Uterus (tissue), 4 donors: ENCODE results near the gene SLC35F3. TPM values are rescaled to one million over a fixed set of nuclear protein-coding genes. Genes with fewer than 3 reads are reported as not detected.

Source experiments
- DNase-seq, 2 donors: peaks; one replicate each; pipeline ENCODE4 v3.0.0-alpha.2; 2019 to 2020
- H3K27ac ChIP-seq, 2 donors: fragments of 200-600 bp; sonication (generic); 1 replicate in 1 of 2; 2 replicates in 1 of 2; pipeline ENCODE4 v1.5.1; 2016 to 2018
- H3K27me3 ChIP-seq, 2 donors: fragments of 200-600 bp; sonication (generic); one replicate each; pipeline ENCODE4 v1.5.1; 2018 to 2019; ENCODE audit warnings: control low read depth in 1 of 2
- H3K36me3 ChIP-seq, 2 donors: fragments of 200-600 bp; sonication (generic); one replicate each; pipeline ENCODE4 v1.5.1; 2019; ENCODE audit warnings: control low read depth in 1 of 2
- H3K4me1 ChIP-seq, 2 donors: fragments of 200-600 bp; sonication (generic); one replicate each; pipeline ENCODE4 v1.5.1; 2018 to 2019; ENCODE audit warnings: control low read depth in 1 of 2
- H3K4me3 ChIP-seq, 2 donors: fragments of 200-600 bp; sonication (generic); 1 replicate in 1 of 2; 2 replicates in 1 of 2; pipeline ENCODE4 v1.5.1; 2018 to 2019; ENCODE audit warnings: mild to moderate bottlenecking in 1 of 2
- H3K9me3 ChIP-seq, 2 donors: fragments of 200-600 bp; sonication (generic); one replicate each; pipeline ENCODE4 v1.5.1; 2019; ENCODE audit warnings: control low read depth in 1 of 2
- POLR2A ChIP-seq, 2 donors: fragments of 450-650 bp; IDR thresholded peaks; one replicate each; pipeline ENCODE4 v1.6.1; 2016; ENCODE audit warnings: antibody characterized with exemption in 2 of 2, mild to moderate bottlenecking in 1 of 2, moderate library complexity in 1 of 2
- intact Hi-C: fragments of 100-400 bp; cut with DNase I; formaldehyde crosslinking; loops from one replicate; pipeline ENCODE4 v1.15.1; 2023; ENCODE audit warnings: low total_unique reads
- total RNA-seq, 4 donors: library from RNA; depleted of rRNA in 3 of 4; stranded (reverse); fragments of >200 nt in 3 of 4; gene quantifications; one replicate each; pipeline versions ENCODE4 v1.1.0 to v1.2.4, GENCODE V29; 2014 to 2023
- TF ChIP-seq, protein P1 (sequence below), 4 experiments: fragments of 200-600 bp in 2 of 4; fragments of 450-650 bp in 2 of 4; sonication (generic) in 2 of 4; IDR thresholded peaks; one replicate each; pipeline ENCODE4 v1.5.1; 2016 to 2019; ENCODE audit warnings: antibody characterized with exemption in 4 of 4, mild to moderate bottlenecking in 2 of 4, moderate library complexity in 1 of 4
- donor health status: DM: yes; HTN: yes; CAD: no.

Gene SLC35F3
- total RNA-seq, 4 donors from 2014 or later, result 0.24 to 0.62 (median 0.26) TPM; not detected in 1

DNA sequence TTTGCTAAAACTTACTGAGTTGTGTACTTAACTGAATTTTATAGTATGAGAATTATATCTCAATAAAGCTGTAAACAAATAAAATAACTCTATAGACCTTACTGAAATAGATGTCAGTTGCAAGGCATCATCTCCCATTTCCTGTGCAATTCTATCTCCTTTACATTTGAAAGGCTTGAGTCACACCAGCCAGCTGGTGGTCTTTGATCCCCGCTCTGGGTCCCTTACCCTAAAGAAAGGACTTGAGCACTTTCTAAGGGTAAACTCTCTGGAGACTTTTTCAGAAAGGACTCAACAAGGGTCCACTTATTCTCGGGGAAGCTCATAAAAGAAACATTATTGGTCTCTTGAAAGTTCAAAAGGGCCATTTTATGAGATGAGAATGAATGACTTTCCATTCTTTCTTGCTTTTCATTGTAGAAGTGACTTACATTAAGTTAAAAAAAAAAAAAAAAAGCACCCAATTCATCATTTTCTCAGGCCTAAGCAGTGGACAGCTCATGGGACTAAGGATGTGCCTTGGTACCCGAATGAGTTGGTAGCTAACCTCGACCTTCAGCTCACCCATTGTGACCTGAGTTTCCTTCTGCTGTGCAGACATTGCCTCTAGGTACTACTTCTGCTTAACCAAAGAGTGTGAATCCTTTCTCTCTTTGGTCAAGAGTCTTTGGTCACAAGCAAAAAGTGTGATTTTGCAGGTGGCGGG, 321.8 kb downstream of the SLC35F3 start:
- Histone ChIP-seq H3K4me1 (no peaks in the 10 kb centered on the region), H3K9me3 (no peaks in the 10 kb centered on the region), H3K27me3 (no peaks in the 10 kb centered on the region), H3K27ac (no peak overlapping the region), H3K4me3 (no peak overlapping the region), H3K36me3 (no peaks in the 10 kb centered on the region)
- TF ChIP-seq, protein P1, sequence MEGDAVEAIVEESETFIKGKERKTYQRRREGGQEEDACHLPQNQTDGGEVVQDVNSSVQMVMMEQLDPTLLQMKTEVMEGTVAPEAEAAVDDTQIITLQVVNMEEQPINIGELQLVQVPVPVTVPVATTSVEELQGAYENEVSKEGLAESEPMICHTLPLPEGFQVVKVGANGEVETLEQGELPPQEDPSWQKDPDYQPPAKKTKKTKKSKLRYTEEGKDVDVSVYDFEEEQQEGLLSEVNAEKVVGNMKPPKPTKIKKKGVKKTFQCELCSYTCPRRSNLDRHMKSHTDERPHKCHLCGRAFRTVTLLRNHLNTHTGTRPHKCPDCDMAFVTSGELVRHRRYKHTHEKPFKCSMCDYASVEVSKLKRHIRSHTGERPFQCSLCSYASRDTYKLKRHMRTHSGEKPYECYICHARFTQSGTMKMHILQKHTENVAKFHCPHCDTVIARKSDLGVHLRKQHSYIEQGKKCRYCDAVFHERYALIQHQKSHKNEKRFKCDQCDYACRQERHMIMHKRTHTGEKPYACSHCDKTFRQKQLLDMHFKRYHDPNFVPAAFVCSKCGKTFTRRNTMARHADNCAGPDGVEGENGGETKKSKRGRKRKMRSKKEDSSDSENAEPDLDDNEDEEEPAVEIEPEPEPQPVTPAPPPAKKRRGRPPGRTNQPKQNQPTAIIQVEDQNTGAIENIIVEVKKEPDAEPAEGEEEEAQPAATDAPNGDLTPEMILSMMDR (IDR thresholded peaks at IDR 0.05), result no peak
- TF ChIP-seq POLR2A (IDR thresholded peaks at IDR 0.05), result no peak
- no peak for DNase-seq
- intact Hi-C loops, result no loop called here

DNA sequence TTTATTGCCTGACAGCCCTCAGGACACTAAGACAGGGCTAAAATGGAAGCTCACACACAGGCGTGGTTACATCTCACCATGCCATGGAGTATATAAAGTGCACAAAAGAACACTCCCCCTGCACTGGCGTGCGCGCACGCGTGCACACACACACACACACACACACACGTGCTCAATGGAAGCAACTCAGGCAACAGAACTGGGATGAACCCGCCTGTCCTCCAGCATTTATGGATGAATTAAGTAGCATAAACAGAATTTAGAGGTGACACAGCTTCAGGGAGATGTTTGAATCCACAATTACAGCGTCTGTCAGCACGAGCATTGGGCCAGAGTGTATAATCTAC, 322.3 kb downstream of the SLC35F3 start:
- no peaks in the 10 kb centered on the region for H3K4me1 ChIP-seq
- intact Hi-C loops, result no loop called here
- H3K9me3 ChIP-seq, result no peaks in the 10 kb centered on the region
- TF ChIP-seq, protein P1 (IDR thresholded peaks at IDR 0.05), result no peak
- no peak for TF ChIP-seq POLR2A (IDR thresholded peaks at IDR 0.05)
- no peak overlapping the region for H3K27ac ChIP-seq
- DNase-seq, result no peak
- H3K4me3 ChIP-seq, result no peak overlapping the region
- no peaks in the 10 kb centered on the region for H3K36me3 ChIP-seq
- H3K27me3 ChIP-seq, result no peaks in the 10 kb centered on the region

DNA sequence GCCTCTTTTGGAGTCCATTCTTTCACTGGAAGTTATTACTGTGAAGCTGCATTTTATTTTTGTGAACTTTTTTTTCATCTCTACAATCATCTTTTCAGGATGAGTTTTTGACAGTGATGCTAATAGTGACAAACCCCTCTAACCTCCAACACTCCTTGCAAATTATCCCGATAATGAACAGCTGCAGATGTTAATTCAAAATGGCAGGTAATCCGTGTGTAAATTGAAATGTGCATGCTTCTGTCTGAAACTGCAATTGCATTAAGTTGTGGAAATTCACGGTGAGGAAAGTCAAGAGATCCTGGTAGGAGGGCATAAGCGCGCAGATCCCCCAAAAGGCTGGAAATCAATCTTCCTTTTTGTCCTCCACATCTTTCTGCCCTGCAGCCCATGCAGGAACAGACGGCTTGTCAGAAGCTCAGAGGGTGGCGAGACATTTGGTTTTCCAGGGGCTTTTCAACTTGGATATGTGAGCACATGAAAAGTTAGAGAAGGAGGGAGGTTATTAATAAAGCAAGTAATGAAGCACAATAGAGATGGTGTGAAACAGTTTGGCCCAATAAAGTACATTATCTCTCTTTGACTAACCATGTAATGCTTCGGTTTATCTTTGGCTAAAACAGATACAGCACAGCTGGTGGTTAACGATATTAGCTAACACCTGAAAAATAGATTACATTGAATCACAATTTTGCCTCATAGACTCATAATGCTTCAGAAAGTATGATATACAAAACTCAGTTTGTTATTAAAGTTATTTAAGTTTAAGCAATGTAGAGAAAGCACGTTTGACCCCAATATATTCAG, 325.3 kb downstream of the SLC35F3 start:
- Histone ChIP-seq H3K4me3 (no peak overlapping the region), H3K27ac (no peak overlapping the region), H3K4me1 (no peaks in the 10 kb centered on the region), H3K36me3 (no peaks in the 10 kb centered on the region), H3K27me3 (no peaks in the 10 kb centered on the region), H3K9me3 (no peaks in the 10 kb centered on the region)
- intact Hi-C loops, result no loop called here
- TF ChIP-seq, protein P1 (IDR thresholded peaks at IDR 0.05), result no peak
- no peak for TF ChIP-seq POLR2A (IDR thresholded peaks at IDR 0.05)
- DNase-seq, result no peak

DNA sequence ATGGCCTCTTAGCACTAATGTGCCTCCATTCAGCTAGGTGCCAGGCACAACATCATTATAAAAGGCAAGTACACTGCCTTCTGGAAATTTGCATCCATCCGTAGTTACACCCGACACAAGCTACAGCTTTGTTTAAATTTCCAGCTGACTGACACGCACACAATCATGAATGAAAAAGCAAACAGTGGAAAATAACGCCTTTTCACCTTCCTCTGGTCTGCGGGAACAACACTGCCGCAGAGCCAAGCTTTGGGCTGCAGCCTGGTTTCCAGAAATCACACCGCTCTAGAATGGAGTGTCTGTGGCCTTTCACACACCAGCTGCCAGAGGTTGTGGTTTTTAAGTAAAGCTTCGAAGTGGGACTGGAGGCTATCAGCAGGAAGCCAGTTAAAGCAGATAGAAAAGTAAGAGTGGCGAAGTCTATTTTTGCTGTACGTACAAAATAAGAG, 326.0 kb downstream of the SLC35F3 start:
- no peak overlapping the region for H3K27ac ChIP-seq
- no peaks in the 10 kb centered on the region for H3K27me3 ChIP-seq
- no peak for TF ChIP-seq POLR2A (IDR thresholded peaks at IDR 0.05)
- TF ChIP-seq, protein P1 (IDR thresholded peaks at IDR 0.05), result no peak
- intact Hi-C loops, result no loop called here
- no peaks in the 10 kb centered on the region for H3K36me3 ChIP-seq
- no peak overlapping the region for H3K4me3 ChIP-seq
- no peak for DNase-seq
- no peaks in the 10 kb centered on the region for H3K9me3 ChIP-seq
- H3K4me1 ChIP-seq, result no peaks in the 10 kb centered on the region
